T-helper 17 cell (primary cell): ENCODE measurements around the gene TLR7. TPM values are rescaled to one million over a fixed set of nuclear protein-coding genes. Genes with fewer than 3 reads are reported as not detected.

Experiments used
- ATAC-seq: fragments of 150-1000 bp; cut with Tn5 transposase; 2 replicates; pipeline ENCODE4 v1.10.0; 2021; ENCODE audit warnings: mild to moderate bottlenecking, moderate library complexity
- DNase-seq, 3 donors: peaks; one replicate each; pipeline versions ENCODE4 v3.0.0 to v3.0.0-alpha.2; 2020 to 2021
- H3K9me3 ChIP-seq: one replicate; pipeline ENCODE4 v1.7.0; 2013; ENCODE audit warnings: low read length, mild to moderate bottlenecking; ENCODE audit not compliant: control insufficient read depth, poor library complexity, severe bottlenecking
- H3K27ac Mint-ChIP-seq: one replicate; pipeline ENCODE4 v1.8.0; 2022; ENCODE audit warnings: mild to moderate bottlenecking, moderate library complexity, mixed read lengths
- H3K27me3 Mint-ChIP-seq: one replicate; pipeline ENCODE4 v1.8.0; 2022; ENCODE audit warnings: mixed read lengths
- H3K36me3 Mint-ChIP-seq: one replicate; pipeline ENCODE4 v1.8.0; 2022; ENCODE audit warnings: low read depth, mixed read lengths
- H3K4me1 Mint-ChIP-seq: one replicate; pipeline ENCODE4 v1.8.0; 2022; ENCODE audit warnings: mild to moderate bottlenecking, mixed read lengths
- H3K4me3 Mint-ChIP-seq: one replicate; pipeline ENCODE4 v1.8.0; 2022; ENCODE audit warnings: mild to moderate bottlenecking, moderate library complexity, mixed read lengths
- total RNA-seq, 4 donors: library from RNA in 2 of 4; stranded (reverse) in 2 of 4; gene quantifications; one replicate each; pipeline ENCODE4 v1.2.3 and lab custom pipeline; 2022 to 2026

TLR7 gene
- total RNA-seq, 2 donors from 2014 or later, result 0.42 TPM; not detected in 1

GRCh38 chrX:12919051-12919450 lies 52.2 kb downstream of the TLR7 start:
- peak; percentile 52 for ATAC-seq
- Mint-ChIP-seq H3K27me3 (no peaks in the 10 kb centered on the region), H3K27ac (no peak overlapping the region), H3K4me3 (no peak overlapping the region), H3K4me1 (peaks cover 8% of the 10 kb centered on the region), H3K36me3 (no peaks in the 10 kb centered on the region)
- no peak for DNase-seq
- H3K9me3 ChIP-seq, result no peaks in the 10 kb centered on the region

GRCh38 chrX:12919620-12920019 lies 52.7 kb downstream of the TLR7 start:
- Mint-ChIP-seq H3K4me1 (peaks cover 8% of the 10 kb centered on the region), H3K4me3 (no peak overlapping the region)

GRCh38 chrX:12920990-12921389 lies 54.1 kb downstream of the TLR7 start:
- no peak overlapping the region for H3K27ac Mint-ChIP-seq
- DNase-seq (no peak), ATAC-seq (peak; percentile 44)
- no peaks in the 10 kb centered on the region for H3K9me3 ChIP-seq
- no peaks in the 10 kb centered on the region for H3K36me3 Mint-ChIP-seq
- H3K27me3 Mint-ChIP-seq, result no peaks in the 10 kb centered on the region
- no peak overlapping the region for H3K4me3 Mint-ChIP-seq
- H3K4me1 Mint-ChIP-seq, result peaks cover 8% of the 10 kb centered on the region

More at GRCh38 chrX:12919620-12920019, 52.7 kb downstream of the TLR7 start:
- no peaks in the 10 kb centered on the region for H3K9me3 ChIP-seq
- Mint-ChIP-seq H3K27me3 (no peaks in the 10 kb centered on the region), H3K36me3 (no peaks in the 10 kb centered on the region), H3K27ac (no peak overlapping the region)
- no peak for DNase-seq
- ATAC-seq, result no peak

- Mint-ChIP-seq H3K4me3 (no peak overlapping the region), H3K36me3 (no peaks in the 10 kb centered on the region), H3K27me3 (no peaks in the 10 kb centered on the region), H3K4me1 (peaks cover 8% of the 10 kb centered on the region), H3K27ac (no peak overlapping the region)
- no peaks in the 10 kb centered on the region for H3K9me3 ChIP-seq
- no peak for ATAC-seq
- DNase-seq, result no peak
Measured at GRCh38 chrX:12921886-12922598, 55.2 kb downstream of the TLR7 start.

- ATAC-seq (no peak), DNase-seq (no peak)
- Mint-ChIP-seq H3K27me3 (no peaks in the 10 kb centered on the region), H3K4me1 (peaks cover 8% of the 10 kb centered on the region), H3K36me3 (no peaks in the 10 kb centered on the region), H3K4me3 (no peak overlapping the region), H3K27ac (no peak overlapping the region)
- no peaks in the 10 kb centered on the region for H3K9me3 ChIP-seq
Measured at GRCh38 chrX:12922599-12922919, 55.7 kb downstream of the TLR7 start.

GRCh38 chrX:12929701-12930100 lies 62.8 kb downstream of the TLR7 start:
- Mint-ChIP-seq H3K36me3 (no peaks in the 10 kb centered on the region), H3K4me3 (no peak overlapping the region), H3K4me1 (no peaks in the 10 kb centered on the region), H3K27ac (no peak overlapping the region), H3K27me3 (no peaks in the 10 kb centered on the region)
- no peaks in the 10 kb centered on the region for H3K9me3 ChIP-seq
- ATAC-seq (no peak), DNase-seq (no peak)

- no peaks in the 10 kb centered on the region for H3K4me1 Mint-ChIP-seq
- DNase-seq (no peak), ATAC-seq (no peak)
- H3K27me3 Mint-ChIP-seq, result no peaks in the 10 kb centered on the region
- no peak overlapping the region for H3K4me3 Mint-ChIP-seq
- no peak overlapping the region for H3K27ac Mint-ChIP-seq
- H3K9me3 ChIP-seq, result no peaks in the 10 kb centered on the region
- no peaks in the 10 kb centered on the region for H3K36me3 Mint-ChIP-seq
Measured at GRCh38 chrX:12930150-12930549, 63.3 kb downstream of the TLR7 start.

- ATAC-seq (no peak), DNase-seq (no peak)
- Mint-ChIP-seq H3K4me1 (no peaks in the 10 kb centered on the region), H3K4me3 (no peak overlapping the region), H3K27ac (no peak overlapping the region), H3K27me3 (no peaks in the 10 kb centered on the region), H3K36me3 (no peaks in the 10 kb centered on the region)
- no peaks in the 10 kb centered on the region for H3K9me3 ChIP-seq
Measured at GRCh38 chrX:12932244-12932643, 65.4 kb downstream of the TLR7 start.

- no peaks in the 10 kb centered on the region for H3K27me3 Mint-ChIP-seq
- H3K4me3 Mint-ChIP-seq, result no peak overlapping the region
- DNase-seq, result no peak
- no peaks in the 10 kb centered on the region for H3K4me1 Mint-ChIP-seq
- ATAC-seq, result no peak
- no peaks in the 10 kb centered on the region for H3K9me3 ChIP-seq
- no peak overlapping the region for H3K27ac Mint-ChIP-seq
- no peaks in the 10 kb centered on the region for H3K36me3 Mint-ChIP-seq
Measured at GRCh38 chrX:12934850-12935249, 68.0 kb downstream of the TLR7 start.

GRCh38 chrX:12936947-12937346 lies 70.1 kb downstream of the TLR7 start:
- H3K27me3 Mint-ChIP-seq, result no peaks in the 10 kb centered on the region
- H3K36me3 Mint-ChIP-seq, result no peaks in the 10 kb centered on the region
- H3K27ac Mint-ChIP-seq, result no peak overlapping the region
- no peak overlapping the region for H3K4me3 Mint-ChIP-seq
- ATAC-seq, result no peak
- H3K9me3 ChIP-seq, result no peaks in the 10 kb centered on the region
- DNase-seq, result no peak
- H3K4me1 Mint-ChIP-seq, result no peaks in the 10 kb centered on the region

Other genes with a start within 250 kb of the TLR7 start
- gene PRPS2, start 75.7 kb upstream of the TLR7 start, total RNA-seq, result 10 to 100 TPM; 16.8 to 21.3 TPM
- under 1 TPM in 1 of 2 donors, not detected in 1; 0.85 TPM for gene TLR8, start 39.5 kb downstream of the TLR7 start, total RNA-seq
- 1,000 to 10,000 TPM; 5,781 to 7,183 TPM for gene TMSB4X, start 108.0 kb downstream of the TLR7 start, total RNA-seq
- not detected for gene FAM9C, start 177.5 kb downstream of the TLR7 start, total RNA-seq